GM18861 (cell line): ENCODE data around the gene ASTN2.
"Not testable (repeated sequence)": the region's sequence is repeated elsewhere in the genome, so short reads cannot be mapped to it uniquely, and the experiment has no call there.

Experiments used
- ATAC-seq: cut with Tn5 transposase; IDR thresholded peaks from one replicate; pipeline ENCODE4 v1.9.1; 2021; ENCODE audit not compliant: unreplicated experiment

The ASTN2 gene

GRCh38 chr9:117081641-117082317 lies 333.1 kb downstream of the ASTN2 start:
- no peak for ATAC-seq

GRCh38 chr9:117080765-117081390 lies 334.0 kb downstream of the ASTN2 start:
- ATAC-seq: no peak

DNA sequence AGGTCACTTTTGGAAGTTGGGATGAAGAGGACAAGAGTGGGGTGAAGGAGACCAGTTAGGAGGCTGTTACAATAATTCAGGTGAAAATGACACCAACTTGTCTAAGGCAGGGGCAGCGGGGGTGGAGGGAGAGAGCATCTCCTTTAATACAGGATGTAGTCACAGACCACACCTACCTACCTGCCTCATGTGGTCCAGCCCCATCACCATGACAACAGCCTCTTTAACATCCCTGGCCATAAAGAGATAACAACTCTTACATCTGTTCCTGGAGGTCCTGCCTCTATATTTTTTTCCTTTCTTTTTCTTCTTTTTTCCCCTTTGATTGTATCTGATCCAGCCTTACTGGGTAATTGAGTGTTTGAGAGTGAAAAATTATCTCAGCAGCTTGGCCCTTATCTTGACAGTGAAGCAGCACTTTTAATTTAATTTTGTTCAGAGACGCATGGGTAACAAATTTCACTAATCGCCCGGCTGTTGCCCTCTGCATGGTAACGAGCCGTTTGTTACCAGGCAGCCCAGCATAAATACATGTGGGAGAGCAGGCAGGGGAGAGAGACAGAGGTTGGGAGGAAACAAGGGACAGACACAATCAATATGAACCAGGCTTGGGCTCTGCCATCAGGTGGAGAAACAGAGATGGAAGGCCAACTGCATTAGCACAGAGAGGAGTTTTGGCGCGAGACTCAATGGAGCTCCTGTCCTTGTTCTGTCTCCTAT lies 338.1 kb downstream of the ASTN2 start:
- no peak for ATAC-seq

DNA sequence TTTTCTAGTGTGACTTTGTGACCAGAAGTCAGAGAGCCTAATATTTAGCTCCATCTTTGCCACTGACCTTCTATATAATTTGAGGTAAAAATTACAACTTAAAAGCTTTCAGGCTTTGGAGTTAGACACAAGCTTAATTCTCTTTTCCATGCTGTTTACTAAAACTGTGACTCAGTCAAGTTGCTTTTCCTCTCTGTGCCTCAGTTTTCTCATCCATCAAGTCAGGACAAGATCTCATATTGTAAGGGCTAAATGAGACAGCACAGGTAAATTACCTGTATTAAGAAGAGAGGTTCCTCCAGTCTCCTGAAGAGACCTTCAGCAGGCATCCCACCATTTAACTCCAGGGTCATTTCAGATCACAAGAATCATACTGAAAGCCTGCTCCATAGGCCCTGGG lies 339.2 kb downstream of the ASTN2 start:
- no peak for ATAC-seq

DNA sequence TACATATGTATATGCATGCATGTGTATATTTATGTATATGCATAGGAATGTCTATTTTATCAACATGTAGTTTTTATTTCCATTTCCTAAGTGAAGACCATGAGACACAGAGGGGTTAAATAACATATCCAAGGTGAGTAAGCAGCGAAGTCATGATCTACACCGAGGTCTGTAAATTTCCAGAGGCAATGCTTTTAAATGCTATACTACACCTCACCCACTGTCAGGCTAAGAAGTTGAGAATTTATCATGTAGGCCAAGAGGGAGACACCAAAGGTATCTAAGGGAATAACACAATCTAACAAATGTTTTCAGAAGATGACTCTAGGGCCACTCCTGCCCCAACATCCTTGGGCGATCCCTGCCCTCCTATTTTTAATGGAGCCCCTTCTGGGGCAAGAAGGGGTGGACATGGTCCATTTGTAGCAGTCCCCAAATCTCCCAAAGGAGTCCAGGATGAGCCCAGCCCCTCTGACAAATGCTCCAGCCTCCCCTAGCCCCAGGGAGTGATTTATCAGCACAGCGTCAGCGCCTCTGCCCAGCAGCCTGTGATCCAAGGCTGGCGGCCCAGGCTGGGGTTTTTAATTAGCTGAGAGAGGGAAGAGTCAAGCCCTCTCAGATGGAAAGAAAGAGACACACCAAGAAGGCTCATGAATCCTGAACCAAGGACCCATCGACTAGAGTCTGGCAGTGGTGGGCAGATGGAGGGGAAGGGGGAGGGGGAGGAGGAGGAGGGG lies 339.9 kb downstream of the ASTN2 start:
- no peak for ATAC-seq

- no peak for ATAC-seq
Measured at GRCh38 chr9:117074342-117074662, 340.6 kb downstream of the ASTN2 start.

DNA sequence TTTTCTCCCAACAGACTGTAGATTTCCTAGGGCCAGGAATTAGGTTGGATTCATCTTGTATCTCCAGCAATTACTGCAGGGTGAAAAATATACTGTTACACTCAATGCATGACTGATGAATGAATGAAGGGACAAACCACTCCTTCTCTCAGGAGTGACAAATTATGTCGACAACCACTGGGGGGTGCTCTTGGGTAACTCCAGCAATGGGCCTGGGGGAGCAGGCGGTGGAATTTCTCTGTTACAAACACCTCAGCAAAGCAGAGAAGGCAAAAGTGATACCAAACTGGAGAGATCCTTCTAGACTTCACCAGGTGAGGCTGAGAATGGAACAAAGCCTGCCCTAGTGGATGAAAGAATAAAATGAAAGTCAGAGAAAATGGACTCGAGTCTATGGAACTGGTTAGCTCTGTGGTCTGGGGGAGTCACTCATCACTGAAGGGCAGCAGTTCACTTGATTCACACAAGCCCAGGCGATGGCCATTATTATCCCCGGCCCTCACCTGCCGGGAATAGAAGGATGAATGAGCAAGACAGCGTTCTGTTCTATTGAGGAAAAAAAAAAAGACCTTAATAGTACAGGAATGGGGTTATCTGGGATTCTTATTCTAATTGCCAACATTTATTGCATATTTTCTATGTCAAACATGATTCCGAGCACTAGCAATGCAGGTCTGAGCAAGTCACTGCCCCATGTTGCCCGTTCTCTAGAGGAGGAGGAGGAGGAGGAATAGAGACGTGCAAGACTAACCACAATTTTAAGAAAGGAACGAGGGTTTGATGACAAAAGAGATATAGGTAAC lies 341.1 kb downstream of the ASTN2 start:
- no peak for ATAC-seq

DNA sequence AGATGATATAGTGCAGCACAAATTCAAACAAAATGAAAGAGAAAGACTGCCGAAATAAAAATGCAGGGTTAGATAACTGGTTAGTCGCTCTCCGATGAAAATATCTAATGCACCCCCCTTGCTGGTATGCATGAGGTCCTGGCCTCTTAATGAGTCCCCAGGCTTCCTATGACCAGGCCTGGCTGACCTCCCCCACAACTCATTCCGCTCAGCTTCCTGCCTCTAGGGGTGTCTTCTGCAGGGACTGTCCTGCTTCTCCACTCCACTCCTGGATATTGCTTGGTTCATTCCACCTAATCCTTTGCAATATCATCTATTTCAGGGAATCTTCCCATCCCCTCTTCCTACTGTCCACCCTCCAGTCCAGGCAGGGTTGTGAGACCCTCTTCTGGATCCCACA lies 341.8 kb downstream of the ASTN2 start:
- no peak for ATAC-seq

- ATAC-seq: no peak
Measured at GRCh38 chr9:117072216-117072615, 342.6 kb downstream of the ASTN2 start.

DNA sequence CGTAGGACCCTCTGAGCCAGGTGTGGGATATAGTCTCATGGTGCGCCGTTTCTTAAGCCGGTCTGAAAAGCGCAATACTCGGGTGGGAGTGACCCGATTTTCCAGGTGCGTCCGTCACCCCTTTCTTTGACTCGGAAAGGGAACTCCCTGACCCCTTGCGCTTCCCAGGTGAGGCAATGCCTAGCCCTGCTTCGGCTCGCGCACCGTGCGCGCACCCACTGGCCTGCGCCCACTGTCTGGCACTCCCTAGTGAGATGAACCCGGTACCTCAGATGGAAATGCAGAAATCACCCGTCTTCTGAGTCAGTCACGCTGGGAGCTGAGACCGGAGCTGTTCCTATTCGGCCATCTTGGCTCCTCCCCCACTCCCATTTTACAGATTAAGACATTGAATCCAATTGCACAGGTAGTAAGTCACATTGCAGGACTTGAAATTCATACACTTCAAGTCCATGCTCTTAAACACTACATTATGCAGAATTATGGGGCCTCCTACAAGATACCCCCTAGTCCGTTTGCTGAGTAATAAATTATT lies 343.1 kb downstream of the ASTN2 start:
- ATAC-seq: not testable (repeated sequence)

DNA sequence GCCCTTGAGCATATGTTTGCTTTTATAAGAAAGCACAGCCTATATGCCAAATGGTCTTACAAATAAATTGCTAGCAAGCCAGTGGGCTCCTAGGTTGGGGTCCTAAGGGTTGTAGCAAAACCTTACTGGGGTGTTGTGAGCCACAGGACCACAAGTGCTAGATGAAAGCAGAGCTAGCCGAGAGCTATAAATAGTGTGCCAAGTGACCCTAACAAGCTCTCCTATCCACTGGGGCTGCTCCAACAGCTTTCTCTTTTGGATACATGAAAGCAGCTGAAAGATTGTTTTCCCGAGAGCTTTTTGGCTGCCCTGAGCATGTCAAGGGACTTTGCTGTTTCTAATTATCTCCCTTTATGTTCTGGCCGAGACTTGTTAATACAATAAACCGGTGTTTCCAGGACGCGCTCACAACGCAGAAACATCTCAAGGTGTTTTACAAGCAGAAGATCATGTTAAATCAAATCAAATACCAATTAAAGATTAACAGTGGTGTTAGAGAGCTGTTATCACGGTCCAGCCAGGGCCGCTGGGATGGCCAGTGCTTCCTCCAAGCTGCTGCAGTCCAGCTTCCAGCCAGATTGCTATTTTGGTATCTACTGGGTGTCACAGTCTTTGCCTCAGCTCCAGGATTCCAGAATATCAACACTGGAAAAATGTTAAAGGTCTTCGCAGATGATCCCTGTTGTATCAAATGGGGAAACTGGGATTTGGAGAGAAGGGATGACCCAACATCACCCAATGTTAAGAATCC lies 351.0 kb downstream of the ASTN2 start:
- no peak for ATAC-seq

DNA sequence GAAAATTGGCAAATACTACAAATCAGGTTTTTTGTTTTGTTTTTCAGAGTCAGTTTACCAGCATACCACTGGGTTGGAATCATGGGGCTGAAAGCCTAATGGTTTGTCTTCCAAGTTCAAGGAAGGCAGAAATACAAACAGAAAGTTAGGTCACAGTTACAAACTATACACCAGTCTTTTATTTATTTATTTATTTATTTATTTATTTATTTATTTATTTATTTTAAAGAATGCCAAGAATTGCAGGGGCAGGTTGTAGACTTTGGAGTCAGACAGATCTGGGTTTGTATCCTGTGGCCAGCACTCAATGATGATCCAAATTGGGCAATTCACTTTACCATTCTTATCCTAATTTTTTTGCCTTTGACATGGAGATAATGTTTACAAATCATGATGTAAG lies 353.9 kb downstream of the ASTN2 start:
- no peak for ATAC-seq

GRCh38 chr9:117050007-117050406 lies 364.9 kb downstream of the ASTN2 start:
- no peak for ATAC-seq

GRCh38 chr9:117046666-117047327 lies 368.1 kb downstream of the ASTN2 start:
- no peak for ATAC-seq

- ATAC-seq: no peak
Measured at GRCh38 chr9:117044241-117044640, 370.6 kb downstream of the ASTN2 start.

- no peak for ATAC-seq
Measured at GRCh38 chr9:117043159-117043558, 371.7 kb downstream of the ASTN2 start.

GRCh38 chr9:117035546-117035945 lies 379.3 kb downstream of the ASTN2 start:
- no peak for ATAC-seq

GRCh38 chr9:117034866-117035265 lies 380.0 kb downstream of the ASTN2 start:
- no peak for ATAC-seq

DNA sequence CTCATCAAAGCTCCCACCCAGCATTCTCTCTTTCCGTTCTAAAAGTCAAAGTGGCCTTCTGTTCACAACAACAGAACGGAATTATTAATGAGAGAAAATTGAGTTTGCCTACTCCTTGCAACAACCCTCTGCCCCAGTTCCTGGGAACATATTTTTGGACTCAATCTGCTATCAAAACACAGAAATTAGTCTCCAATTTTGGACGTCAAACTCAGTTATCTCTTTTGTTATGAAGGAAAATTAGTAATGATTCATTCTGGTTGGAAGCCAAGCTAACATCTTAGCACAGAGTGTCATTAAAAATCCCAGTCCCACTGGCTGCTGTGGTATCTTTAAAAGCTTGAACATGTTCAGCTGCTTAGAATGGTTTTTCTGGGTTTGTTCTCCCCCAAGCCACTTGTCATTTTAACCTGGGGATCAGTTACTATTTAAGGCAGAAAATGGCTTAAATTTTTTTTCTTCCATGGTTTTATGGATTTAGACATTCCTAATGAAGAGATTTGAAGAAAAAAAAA lies 384.5 kb downstream of the ASTN2 start:
- no peak for ATAC-seq
